SW 1271 (cell line): ENCODE results near the gene RARRES2.

Source experiments
- DNase-seq, 2 experiments: peaks; one replicate each; lab custom pipeline; 2025; lab: John Stamatoyannopoulos, UW

Gene RARRES2

DNA sequence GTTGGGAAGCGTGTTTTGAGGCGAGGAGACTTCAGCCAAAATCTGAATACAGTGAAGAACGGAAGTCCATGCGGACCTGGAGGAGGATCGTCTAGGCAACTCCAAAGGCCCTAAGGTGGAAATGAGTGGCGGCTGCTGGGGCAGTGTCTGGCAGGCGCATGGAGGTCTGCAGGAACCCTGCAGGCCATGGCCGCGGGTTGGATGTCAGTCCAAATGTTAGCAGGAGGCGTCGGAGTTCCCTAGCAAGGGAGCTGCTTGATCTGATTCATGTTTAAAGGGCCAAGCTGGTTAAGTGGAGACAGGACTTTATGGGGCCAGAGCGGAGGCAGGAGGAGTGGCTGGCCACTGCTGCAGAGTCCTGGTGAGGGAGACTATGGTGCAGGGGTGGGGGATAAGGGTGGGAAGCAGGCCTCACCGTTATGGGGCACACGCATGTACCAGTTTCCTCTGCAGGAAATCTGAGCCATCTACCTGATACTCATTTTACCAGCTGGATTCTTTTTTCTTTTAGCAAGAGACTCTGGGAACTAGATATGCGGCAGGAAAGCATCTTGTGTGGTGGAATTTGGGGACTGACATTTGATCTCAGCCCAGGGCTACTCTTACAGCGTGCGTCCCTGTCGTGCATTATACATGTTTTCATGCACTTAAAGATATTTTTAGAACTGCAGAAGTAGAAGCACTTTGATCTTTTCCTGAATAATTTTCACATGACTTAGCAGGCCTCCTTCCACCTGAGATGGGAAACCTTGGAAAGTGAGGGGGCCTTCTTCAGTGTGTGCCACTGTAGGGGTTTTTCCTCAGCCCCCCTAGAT is 20.6 kb upstream of the RARRES2 start:
- DNase-seq, result no peak

DNA sequence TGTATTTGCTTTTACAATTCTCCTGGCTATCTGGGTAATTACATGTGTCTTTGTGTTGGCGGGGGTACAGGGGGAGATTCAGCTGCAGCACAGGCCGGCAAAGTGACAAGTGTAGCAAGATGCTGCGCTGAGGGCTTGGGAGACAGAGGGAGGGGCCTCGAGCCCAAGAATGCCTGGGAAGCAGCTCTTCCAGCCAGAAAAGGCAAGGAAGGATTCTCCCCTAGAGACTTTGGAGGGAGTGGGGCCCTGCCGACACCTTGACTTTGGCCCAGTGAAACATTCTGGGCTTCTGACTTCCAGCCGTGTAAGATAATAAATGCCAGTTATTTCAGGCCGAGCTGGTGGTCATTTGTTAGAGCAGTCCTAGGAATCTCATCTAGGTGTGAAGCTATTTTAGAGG is 20.0 kb upstream of the RARRES2 start:
- no peak for DNase-seq

DNA sequence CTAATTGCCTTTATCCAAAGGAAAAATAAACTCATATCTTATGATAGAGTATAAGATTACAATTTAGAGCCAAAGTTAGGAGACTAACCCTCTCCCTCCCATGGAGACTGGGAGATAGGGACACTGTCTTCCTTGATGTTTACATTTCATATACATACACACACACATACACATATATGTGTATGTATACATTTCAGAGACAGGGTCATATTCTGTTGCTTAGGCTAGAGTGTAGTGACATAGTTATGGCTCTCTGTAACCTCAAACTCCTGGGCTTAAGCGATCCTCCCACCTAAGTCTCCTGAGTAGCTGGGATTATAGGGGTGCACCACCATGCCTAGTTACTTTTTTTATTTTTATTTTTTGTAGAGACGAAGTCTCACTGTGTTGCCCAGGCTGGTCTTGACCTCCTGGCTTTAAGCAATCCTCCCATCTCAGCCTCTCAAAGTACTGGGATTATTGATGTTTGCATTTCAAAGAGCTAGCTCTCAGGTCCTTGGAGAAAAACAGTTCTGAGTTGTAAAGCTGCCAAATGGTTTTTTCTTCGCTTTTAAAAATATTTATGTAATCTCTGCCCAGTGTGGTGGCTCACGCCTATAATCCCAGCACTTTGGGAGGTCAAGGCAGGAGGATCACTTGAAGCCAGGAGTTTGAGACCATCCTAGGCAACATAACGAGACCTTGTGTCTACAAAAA is 19.1 kb upstream of the RARRES2 start:
- DNase-seq, result no peak

DNA sequence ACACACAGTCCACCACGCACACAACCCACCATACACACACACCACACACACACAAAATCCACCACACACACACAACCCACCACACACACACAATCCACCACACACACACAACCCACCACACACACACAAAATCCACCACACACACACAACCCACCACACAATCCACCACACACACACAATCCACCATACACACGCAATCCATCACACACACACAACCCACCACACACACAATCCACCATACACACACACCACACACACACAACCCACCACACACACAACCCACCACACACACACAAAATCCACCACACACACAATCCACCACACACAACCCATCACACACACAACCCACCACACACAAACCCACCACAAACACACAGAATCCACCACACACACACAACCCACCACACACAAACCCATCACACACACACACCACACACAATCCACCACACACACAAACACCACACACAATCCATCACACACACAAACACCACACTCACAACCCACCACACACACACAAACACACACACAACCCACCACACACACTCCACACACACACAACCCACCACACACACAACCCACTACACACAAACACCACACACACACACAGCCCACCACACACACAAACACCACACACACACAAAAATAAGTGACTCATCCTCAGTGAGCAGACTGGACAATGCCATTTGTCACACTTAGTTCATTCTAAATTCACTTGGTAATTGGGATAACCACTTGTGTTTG is 18.4 kb upstream of the RARRES2 start:
- DNase-seq, result no peak

DNA sequence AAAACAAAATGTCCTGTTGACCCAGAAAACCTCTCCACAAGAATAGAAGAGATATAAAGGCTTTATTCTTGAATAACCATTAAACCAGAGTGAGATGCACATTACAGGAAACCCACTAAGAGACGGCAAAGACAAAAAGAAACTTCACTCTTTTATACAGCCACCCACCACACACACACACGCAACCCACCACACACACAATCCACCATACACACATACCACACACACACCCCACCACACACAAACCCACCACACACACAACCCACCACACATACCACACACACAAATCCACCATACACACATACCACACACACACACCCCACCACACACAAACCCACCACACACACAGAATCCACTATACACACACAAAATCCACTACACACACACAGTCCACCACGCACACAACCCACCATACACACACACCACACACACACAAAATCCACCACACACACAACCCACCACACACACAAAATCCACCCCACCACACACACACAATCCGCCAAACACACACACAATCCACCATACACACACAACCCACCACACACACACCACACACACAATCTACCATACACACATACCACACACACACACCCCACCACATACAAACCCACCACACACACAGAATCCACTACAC is 17.7 kb upstream of the RARRES2 start:
- no peak for DNase-seq

DNA sequence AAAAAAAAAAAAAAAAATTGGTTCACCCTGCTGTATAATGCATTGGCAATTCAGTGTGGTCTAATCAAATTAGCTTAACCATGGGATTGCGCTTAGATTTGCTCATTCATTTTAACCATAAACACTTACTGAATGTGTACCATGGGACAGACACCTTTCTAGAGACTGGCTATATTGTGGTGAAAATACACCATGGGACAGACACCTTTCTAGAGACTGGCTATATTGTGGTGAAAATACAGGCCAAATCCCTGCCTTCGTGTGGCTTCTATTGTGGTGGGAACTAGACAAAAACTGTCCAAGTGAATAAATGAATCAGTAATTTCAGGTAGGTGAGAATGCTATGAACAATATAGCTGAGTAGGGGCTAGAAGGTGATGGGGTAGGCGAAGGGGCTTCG is 17.0 kb upstream of the RARRES2 start:
- DNase-seq, result no peak

DNA sequence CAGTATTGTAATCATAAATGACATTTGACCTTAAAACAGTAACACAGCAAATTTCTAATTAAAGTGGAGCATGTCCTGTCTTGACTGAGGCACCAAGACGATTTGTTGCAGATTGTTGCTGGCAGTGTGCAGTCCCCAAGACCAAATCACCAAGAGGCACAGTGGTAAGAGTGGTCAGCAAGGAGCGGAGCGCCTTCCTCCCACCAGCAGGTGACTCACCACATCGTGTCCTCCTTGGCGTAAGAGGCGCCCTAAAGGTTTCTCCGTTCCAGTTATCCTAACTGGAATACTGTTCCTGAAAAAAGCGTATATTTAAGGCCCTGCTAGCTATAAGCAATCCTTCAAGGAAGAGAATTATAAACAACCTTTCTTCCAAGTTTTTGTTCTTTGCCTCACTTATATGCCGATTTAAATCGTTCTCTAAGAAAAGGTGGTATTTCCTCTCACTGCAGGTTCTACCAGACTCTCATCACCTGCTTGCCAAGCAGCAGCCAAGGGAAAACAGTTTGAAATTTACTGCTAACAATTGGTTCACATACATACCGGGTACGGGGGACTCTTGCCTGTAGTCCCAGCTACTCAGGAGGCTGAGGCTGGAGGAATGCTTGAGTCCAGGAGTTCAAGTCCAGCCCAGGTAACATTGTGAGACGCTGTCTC is 16.5 kb upstream of the RARRES2 start:
- DNase-seq, result no peak

DNA sequence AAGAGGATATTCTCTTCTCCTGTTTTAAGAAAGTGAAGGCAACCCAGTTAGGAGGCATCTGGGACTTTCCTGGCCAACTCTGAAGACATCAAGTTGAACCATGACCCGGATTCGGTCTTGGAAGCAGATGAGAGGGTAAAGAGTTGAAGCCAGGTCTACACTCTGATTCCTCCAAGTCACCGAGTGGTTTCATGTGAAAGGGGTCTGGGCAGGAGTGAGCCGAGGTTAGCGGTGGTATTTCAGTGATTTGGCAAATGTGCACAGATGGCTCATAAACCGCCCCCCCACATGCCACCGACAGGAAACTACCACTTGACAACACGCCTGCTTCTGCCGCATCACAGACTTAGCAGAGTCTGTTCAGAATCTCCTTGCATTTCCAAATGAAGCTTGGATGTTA is 15.8 kb upstream of the RARRES2 start:
- DNase-seq, result no peak

DNA sequence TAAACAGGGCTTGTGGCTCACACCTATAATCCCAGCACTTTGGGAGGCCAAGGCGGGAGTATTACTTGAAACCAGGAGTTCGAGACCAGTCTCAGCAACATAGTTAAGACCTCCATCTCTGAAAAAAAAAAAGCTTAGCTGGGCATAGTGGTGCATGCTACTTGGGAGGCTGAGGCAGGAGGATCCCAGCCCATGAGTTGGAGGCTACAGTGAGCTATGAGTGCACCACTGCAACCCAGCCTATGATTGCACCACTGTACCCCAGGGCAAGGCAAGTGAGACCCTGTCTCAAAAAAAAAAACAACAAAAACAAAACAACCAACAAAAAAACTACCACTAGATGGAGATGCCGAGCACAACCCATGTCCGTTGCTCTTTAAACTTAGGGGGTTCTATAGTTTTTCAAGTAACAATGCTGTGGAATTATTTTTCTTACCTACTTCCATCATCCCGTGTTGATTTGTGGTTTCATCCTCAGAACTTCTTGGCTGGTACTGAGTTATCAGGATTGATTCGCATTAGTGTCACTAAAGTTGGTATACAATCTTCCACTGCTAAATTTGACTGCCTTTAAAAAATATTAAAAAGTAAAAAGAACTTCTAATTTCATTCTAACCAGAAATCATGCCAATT is 15.0 kb upstream of the RARRES2 start:
- peak in 1 of 2 experiments; percentile 17 for DNase-seq

DNA sequence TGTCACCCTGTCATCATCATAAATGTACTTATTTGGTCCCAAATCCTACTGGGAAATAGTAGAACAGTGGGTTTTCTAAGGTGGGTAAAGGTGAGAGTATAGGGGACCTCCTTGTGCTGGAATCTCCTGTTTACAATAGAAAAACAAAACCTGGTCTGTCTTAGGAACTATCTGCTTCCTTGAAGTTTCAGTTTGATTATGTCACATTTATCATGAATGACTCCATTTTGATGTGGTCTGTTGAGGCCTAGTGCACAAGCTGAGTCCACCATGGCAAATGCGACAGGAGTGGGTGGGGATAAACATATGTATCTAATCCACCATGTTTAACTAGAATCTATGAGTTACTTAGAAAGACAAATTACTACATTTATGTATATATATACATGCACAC is 14.2 kb upstream of the RARRES2 start:
- DNase-seq, result no peak

DNA sequence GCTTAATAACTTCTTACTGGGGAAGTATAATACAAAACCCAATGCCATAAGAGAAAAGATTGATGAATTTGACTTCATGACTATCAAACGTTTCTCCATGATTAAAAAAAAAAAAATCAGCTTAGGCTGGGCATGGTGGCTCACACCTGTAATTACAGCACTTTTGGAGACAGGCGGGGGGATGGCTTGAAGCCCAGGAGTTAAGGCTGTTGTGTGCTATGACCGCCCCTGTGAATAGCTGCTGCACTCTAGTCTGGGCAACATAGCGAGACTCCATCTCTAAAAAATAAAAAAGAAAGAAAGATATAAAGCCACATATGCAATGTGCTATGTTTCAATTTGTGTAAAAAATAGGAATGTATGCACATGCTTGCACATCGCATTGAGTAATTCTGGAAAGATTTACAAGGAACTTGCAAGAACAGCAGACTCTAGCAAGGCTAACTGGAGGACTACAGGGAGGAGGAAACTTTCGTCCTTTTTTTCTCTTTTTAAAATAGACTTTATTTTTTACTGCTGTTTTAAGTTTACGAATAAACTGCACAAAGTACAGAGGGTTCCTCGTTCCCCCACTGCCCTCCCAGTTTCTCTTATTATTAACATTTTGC is 10.3 kb upstream of the RARRES2 start:
- no peak for DNase-seq

DNA sequence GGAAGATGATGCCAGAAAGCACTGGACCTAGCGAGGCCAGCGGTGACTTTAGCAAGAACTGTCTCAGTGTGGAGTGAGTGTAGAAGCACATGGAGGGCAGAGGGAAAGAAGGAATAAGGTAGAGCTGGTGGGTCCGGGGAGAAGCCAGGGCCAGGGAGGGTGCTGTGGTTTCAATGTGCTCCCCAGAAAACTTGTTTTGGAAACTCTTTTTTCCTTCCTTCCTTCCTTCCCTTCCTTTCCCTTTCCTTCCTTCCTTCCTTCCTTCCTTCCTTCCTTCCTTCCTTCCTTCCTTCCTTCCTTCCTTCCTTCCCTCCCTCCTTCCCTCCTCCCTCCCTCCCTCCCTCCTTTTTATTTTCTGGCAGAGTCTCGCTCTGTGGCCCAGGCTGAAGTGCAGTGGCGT is 5.5 kb upstream of the RARRES2 start:
- no peak for DNase-seq

DNA sequence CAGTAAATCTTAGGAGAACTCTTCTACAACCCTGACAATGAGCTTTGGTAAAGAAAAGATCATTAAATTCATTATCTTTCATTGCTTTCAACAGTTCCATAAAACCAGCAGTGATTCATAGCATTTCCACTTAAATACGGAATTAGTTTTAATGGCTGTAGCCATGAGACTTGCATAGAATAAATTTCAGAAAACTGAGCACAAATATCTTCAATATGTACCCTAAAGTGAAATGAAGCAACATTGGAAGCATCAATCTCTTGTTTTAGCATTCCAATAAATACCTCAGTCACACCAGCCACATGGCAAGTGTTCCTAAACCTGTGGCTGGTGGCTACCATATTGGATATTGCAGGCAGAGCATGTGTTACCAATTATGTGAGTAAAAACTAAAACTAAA is 3.6 kb upstream of the RARRES2 start:
- DNase-seq, result no peak

DNA sequence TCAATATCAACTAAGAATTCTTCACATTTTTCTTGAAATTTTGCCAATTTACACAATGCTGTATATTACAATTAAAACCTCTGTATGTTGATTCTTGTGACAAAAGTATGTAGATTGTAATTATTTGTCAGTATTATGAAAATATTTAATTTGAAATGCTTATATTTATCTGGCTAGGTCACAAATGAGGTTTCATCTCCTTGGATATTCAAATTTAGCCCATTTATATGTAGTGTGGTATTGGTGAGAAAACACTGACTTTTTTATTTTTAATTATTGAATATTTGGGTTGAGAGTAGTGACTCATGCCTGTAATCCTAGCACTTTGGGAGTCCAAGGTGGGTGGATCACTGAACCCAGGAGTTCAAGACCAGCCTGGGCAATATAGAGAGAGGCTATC is 2.9 kb upstream of the RARRES2 start:
- DNase-seq, result no peak

DNA sequence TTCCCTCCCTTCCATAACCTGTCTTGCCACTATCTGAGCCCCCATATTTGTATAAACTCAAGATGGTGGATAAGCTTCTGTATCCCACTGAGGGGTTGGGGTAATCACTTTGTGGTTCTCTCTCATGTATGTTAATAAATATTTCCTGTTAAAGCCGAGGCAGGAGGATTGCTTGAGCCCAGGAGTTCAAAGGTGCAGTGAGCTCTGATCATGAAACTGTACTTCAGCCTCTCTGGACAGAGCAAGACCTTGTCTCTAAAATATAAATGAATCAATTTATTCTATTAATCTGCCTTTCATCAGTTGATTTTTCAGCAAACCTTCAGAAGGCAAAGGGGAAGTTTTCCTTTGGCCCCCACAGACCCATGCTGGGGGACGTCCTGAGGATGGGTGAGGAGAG is 1.8 kb upstream of the RARRES2 start:
- DNase-seq, result no peak

DNA sequence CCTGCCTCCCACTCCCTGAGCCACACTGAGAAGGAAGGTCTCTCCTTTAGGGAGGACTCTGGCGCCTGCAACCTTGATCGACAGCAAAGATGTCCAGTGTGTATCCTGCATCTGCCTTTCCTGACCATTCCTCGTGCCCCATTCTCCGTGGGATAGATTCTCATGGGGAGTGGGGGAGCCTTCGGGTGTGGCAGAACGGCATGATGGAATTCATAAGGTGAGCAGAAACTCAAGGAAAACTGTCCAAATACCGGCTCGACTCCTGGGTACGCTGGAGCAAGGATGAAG is 636 bp upstream of the RARRES2 start:
- DNase-seq, result no peak

DNA sequence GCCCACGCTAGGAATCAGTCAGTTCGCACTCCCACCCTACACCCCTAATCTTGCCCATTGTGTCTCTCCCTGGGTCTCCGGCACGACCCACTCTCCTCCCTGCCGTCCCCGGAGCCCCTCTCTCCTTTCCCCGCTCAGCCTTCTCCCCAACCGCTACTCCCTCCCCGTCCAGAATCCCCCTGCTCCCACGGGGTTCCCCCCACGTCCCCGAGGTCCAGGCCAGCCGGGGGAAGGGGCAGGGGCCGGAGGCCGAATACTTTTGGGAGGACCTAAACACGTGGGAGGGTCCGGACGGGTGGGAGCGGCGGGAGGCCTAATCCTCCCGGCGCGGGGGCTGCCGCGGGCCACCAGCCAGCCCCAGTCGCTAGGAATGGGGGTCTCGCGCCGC is 560 bp downstream of the RARRES2 start:
- DNase-seq, result no peak

DNA sequence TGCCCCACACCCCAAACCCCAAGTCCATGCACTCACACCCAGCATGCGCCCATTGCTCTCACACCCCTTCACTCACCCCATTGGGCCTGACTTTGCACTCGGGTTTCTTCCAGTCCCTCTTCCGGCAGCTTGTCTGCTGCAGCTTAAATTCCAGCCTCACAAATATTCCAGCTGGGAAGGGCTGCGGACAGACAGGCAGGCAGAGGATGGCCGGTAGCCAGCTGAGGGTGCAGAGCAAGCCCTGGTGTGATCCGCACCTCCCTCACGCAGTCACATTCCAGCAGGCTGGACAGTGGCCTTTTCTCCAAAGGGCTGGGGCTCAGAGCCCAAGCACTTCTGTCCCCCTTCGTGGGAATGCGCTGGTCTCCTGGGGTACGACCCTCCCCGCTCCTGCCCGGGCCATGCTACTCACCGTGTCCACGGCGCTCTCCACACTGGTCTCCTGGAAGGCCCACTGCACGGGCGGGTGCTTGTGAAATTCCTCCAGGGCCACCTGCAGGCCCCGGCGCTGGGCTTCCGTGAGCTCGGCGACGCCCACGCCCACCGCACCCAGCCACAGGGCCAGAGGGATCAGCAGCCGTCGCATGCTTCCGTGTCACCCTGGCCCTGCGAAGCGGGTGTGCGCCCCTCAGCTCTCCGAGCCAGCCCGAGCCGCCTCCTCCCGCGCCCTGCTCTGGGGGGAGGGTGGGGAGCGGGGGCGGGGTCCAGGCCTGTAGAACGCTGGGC is 1.2 kb downstream of the RARRES2 start:
- DNase-seq, result no peak

DNA sequence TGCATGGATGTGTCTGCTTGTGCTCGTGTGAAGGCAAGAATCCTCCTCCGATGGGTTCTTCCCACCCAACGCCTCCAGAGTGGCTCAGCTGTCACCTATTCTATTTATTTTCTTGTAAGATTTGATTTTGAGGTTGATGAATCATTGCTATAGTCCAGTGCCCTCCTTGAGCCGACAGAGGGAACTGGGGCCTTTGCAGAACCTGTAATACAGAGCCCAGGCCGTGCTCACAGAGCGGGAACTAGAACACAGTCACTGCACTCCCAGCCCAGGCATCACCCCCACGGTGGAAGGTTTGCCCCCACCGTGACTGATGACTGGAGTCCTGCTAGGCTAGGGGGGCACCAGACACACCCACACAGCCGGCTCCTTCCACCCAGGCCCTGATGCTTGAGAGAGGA is 2.0 kb downstream of the RARRES2 start:
- no peak for DNase-seq

DNA sequence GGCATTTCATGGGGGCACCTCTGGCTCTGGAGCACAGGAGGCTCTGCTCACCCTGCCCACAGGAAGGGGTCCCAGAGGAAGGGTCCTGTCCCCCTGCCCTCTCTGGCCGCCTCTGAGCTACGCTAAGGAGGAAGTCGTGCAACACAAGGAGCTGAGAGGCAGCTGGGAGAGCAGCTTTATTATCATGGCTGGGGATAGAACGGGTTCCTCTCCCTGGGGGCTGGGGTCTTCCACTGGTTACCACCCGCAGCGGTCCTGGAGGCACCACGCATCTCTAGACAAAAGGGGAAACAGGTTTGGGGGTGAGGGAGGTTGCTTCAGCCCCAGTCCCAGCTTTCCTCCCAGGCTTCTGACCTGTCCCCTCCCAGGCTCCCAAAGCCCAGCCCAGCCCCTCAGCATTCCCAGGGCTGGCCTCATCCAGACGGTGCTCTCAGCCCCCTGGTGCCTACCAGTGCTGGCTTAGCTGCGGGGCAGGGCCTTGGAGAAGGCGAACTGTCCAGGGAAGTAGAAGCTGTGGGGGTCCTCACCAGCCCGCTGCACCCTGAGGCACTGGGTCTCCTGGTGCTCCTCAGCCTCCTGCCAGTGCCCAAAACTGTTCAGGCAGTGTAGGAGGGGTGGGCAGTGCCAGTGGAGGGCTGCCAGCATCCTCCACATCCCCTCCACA is 3.1 kb downstream of the RARRES2 start:
- no peak for DNase-seq
